Measurements from ENCODE around the gene SERPINE1. TPM values are rescaled to one million over a fixed set of nuclear protein-coding genes. Genes with fewer than 3 reads are reported as not detected.

Gene SERPINE1
- total and polyA plus RNA-seq, 2 of the 8 experiments (the other 6 are each of a cell fraction or from before 2014, with no cell fraction given) = 3.7 to 5.6 TPM

DNA sequence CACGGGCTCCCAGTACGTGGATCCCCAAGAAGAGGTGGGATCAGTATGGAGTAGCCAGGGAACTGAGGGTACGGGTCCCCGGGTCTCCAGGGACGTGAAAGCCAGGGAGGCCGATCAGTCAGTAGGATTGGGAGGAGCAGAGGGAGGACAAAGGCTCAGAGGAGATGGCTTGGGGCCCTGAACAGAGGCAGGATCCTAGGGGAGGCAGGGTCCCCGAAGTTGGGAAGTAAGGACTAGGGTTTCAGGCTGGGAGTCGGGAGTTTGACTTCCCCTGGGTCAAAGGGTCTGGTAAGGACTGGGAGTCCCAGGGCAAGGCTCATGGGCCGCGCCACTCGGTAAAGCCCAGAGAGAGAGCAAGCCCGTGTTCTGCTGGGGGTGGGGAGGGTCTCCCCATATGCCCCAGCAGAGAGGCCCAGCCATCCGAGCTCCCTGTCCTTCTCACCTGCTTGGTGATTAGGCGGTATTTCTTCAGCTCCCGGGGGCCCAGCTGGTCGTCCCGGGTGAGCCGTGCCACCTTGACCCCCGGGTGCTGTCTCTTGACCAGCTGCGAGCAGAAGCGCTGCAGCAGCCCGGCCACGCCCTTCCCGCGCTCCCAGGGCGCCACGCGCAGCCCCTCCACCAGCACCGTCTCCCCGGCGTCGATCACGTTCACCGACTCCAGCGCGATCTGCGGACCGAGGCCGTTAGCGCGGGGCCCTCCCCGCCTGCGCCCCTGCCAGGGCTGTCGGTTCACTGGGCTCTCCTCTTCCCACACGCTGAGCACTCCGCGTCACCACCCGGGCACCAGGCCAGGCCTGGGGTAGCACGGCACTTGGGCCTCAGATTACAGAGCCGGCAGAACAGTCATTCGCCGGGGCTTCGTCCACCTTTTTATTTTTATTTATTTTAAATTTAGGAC is 46.2 kb downstream of the SERPINE1 start:
- no peaks in the 10 kb centered on the region for H3K79me1 ChIP-seq (ENCODE audit: low read depth, low read length)
- H2BK12ac ChIP-seq (ENCODE audit: low read depth, low read length) = peak overlapping the region; percentile 94; the same call in 1 of the 2 replicates
- H3K36me3 ChIP-seq (ENCODE audit: control insufficient read depth in 2 of 4, insufficient read depth in 4 of 4, low read length in 3 of 4) = no peaks in the 10 kb centered on the region
- no peak overlapping the region for H4K5ac ChIP-seq (ENCODE audit: insufficient read length, low read depth, low read length)
- no peak overlapping the region for H3K14ac ChIP-seq (ENCODE audit: insufficient read length)
- no peak overlapping the region for H3K23ac ChIP-seq (ENCODE audit: insufficient read length)
- POLR2A ChIA-PET (ENCODE audit: partially characterized antibody) = interaction anchor here (0.7 to 2.3 kb wide), 11 partner anchors 8 to 122 kb away, joined by 3 to 8 read pairs (median 4); partner anchors contain the start of genes AP1S1, TRIM56, VGF and ZNHIT1
- H2BK5ac ChIP-seq (ENCODE audit: low read depth, low read length) = 0 out of 2 replicates have a peak overlapping the region, but pooled peaks have one; percentile 63
- H2BK15ac ChIP-seq (ENCODE audit: low read length) = no peak overlapping the region
- H3K4me2 ChIP-seq (ENCODE audit: insufficient read depth in 1 of 2, low read depth in 2 of 2, low read length in 2 of 2) = peak overlapping the region; percentile 44 to 95
- FAIRE-seq = no peak
- H3K27ac ChIP-seq (ENCODE audit: low read depth, low read length) = no peak overlapping the region
- peaks cover 0 to 9% of the 10 kb centered on the region in 2 experiments for H4K20me1 ChIP-seq (replicated peaks in 1 of 2; ENCODE audit: control insufficient read depth in 1 of 2, insufficient read depth in 2 of 2, low read length in 2 of 2)
- CTCF ChIA-PET (ENCODE audit: partially characterized antibody) = interaction anchor here (0.7 to 6.0 kb wide), 17 partner anchors 9 to 270 kb away, joined by 3 to 90 read pairs (median 5); partner anchors contain the start of genes CLDN15 and FIS1
- H3K4me1 ChIP-seq (replicated peaks in 1 of 4; ENCODE audit: control insufficient read depth in 3 of 4, insufficient read depth in 4 of 4, low read length in 3 of 4) = peaks cover 11 to 54% (median 39%) of the 10 kb centered on the region in 4 experiments
- no peak overlapping the region for H3K18ac ChIP-seq (ENCODE audit: extremely low read depth, low read length)
- DNase-seq (ENCODE audit: low read depth in 1 of 2, low spot score in 2 of 2) = peak in 1 of 2 experiments; percentile 64
- 4% methylated on average over 47 of the region's 53 CpGs; no CpG with 5 or more reads in 1 of the 2 experiments for WGBS, 2 experiments (ENCODE audit: extremely low coverage in 1 of 2, insufficient coverage in 1 of 2, insufficient read length in 1 of 2, insufficient replicate concordance in 2 of 2, low coverage in 1 of 2, low lambda C conversion rate in 2 of 2, missing lambda C conversion rate in 1 of 2)
- no peaks in the 10 kb centered on the region for H3K9me3 ChIP-seq (ENCODE audit: insufficient read depth in 2 of 2, low read depth in 1 of 2, low read length in 1 of 2)
- no peak overlapping the region for H2AFZ ChIP-seq (ENCODE audit: low read length)
- H3K27me3 ChIP-seq (replicated peaks in 1 of 4; ENCODE audit: control insufficient read depth in 3 of 4, extremely low read depth in 1 of 4, insufficient read depth in 3 of 4, low read length in 3 of 4) = peaks cover 61 to 99% (median 93%) of the 10 kb centered on the region in 4 experiments
- H4K8ac ChIP-seq (ENCODE audit: extremely low read depth, insufficient read depth, low read length) = no peak overlapping the region
- H2BK120ac ChIP-seq (replicated peaks; ENCODE audit: low read depth, low read length) = no peak overlapping the region
- H3K23me2 ChIP-seq (ENCODE audit: low read depth, low read length) = peaks cover 19% of the 10 kb centered on the region
- peak overlapping the region; percentile 38 for H4K91ac ChIP-seq (replicated peaks; ENCODE audit: insufficient read length, low read length)
- no peaks in the 10 kb centered on the region for H3K79me2 ChIP-seq (ENCODE audit: control insufficient read depth in 1 of 2, insufficient read depth in 2 of 2, low read length in 2 of 2)
- H3K9ac ChIP-seq (replicated peaks in 1 of 4; ENCODE audit: extremely low read depth in 1 of 4, low read depth in 3 of 4, low read length in 3 of 4) = no peak overlapping the region
- H3K4ac ChIP-seq (replicated peaks; ENCODE audit: insufficient read length, low read depth, low read length) = no peak overlapping the region
- no peak overlapping the region for H2BK20ac ChIP-seq (ENCODE audit: low read length)
- no peak overlapping the region for H2AK5ac ChIP-seq (ENCODE audit: low read depth, low read length)
- no peak overlapping the region for H3K56ac ChIP-seq (replicated peaks; ENCODE audit: insufficient read length, low read depth, low read length)
- H3K4me3 ChIP-seq (ENCODE audit: extremely low read depth in 1 of 4, insufficient read depth in 2 of 4, low read depth in 3 of 4, low read length in 4 of 4) = peak overlapping the region; percentile 1 to 68 (median 29); a peak in 7 of 8 replicates
- no peak for TF ChIP-seq KDM1A (IDR thresholded peaks at IDR 0.05; ENCODE audit: borderline replicate concordance, low read length)
- peak; percentile 54 for TF ChIP-seq RNF2 (IDR thresholded peaks at IDR 0.05; ENCODE audit: borderline replicate concordance, low read depth, low read length, missing control alignments, poor library complexity, severe bottlenecking)
- no peak for TF ChIP-seq ZNF274 (IDR thresholded peaks at IDR 0.05; ENCODE audit: borderline replicate concordance, extremely low read depth, low read length)
- no peak for TF ChIP-seq TCF12 (IDR thresholded peaks at IDR 0.05; ENCODE audit: low read depth, low read length)
- TF ChIP-seq BRCA1 (IDR thresholded peaks at IDR 0.05; ENCODE audit: low read depth, low read length) = no peak
- no peak for TF ChIP-seq TEAD4 (IDR thresholded peaks at IDR 0.05; ENCODE audit: low read depth, low read length)
- TF ChIP-seq RFX5 (IDR thresholded peaks at IDR 0.05; ENCODE audit: borderline replicate concordance, low read depth, low read length) = no peak
- peak; percentile 53 for TF ChIP-seq KDM4A (IDR thresholded peaks at IDR 0.05; ENCODE audit: low read depth, low read length, severe bottlenecking)
- TF ChIP-seq GTF2F1 (IDR thresholded peaks at IDR 0.05; ENCODE audit: borderline replicate concordance, low read depth, low read length) = no peak
- TF ChIP-seq CHD2 (IDR thresholded peaks at IDR 0.05; ENCODE audit: low read length) = no peak
- no peak for TF ChIP-seq JUND (IDR thresholded peaks at IDR 0.05; ENCODE audit: low read length)
- TF ChIP-seq POLR2AphosphoS5 (IDR thresholded peaks at IDR 0.05; ENCODE audit: low read depth, low read length) = no peak

Measured in H1 (cell line).